OCI-LY3 (cell line): Measurements from ENCODE around the gene VSIG10L.

ENCODE experiments used
- H2AFZ ChIP-seq: fragments of 200-600, 300-600 bp; shearing (Covaris generic); 2 replicates; pipeline ENCODE4 v1.6.0; 2014; ENCODE audit warnings: antibody characterized with exemption, low read depth, low read length
- H3K27ac ChIP-seq: fragments of 200-600, 300-600 bp; sonication (generic); 2 replicates; pipeline ENCODE4 v1.5.1; 2014; ENCODE audit warnings: mild to moderate bottlenecking, low read length, moderate library complexity, mixed read lengths
- H3K27me3 ChIP-seq: fragments of 200-600, 300-600 bp; sonication (generic); 2 replicates; pipeline ENCODE4 v1.6.1; 2014; ENCODE audit warnings: low read depth, low read length, mixed read lengths
- H3K36me3 ChIP-seq: fragments of 200-600, 300-600 bp; sonication (generic); replicated peaks from 2 replicates; pipeline ENCODE3; 2014; ENCODE audit warnings: low read depth, low read length, mixed read lengths
- H3K4me1 ChIP-seq: fragments of 300-600, 200-600 bp; sonication (generic); 2 replicates; pipeline ENCODE4 v1.6.1; 2014; ENCODE audit warnings: low read length, mixed read lengths
- H3K4me2 ChIP-seq: fragments of 200-600, 300-600 bp; sonication (generic); 2 replicates; pipeline ENCODE4 v1.6.1; 2014; ENCODE audit warnings: low read length, mixed read lengths
- H3K4me3 ChIP-seq: fragments of 300-600, 200-600 bp; sonication (generic); 2 replicates; pipeline ENCODE4 v1.5.1; 2014; ENCODE audit warnings: antibody characterized with exemption, mild to moderate bottlenecking, low read length, moderate library complexity
- H3K79me2 ChIP-seq: fragments of 300-600, 200-600 bp; shearing (Covaris generic); 2 replicates; pipeline ENCODE4 v1.6.1; 2014; ENCODE audit warnings: mild to moderate bottlenecking, low read length, mixed read lengths
- H3K9ac ChIP-seq: fragments of 300-600, 200-600 bp; shearing (Covaris generic); 2 replicates; pipeline ENCODE4 v1.6.0; 2014; ENCODE audit warnings: mild to moderate bottlenecking, low read length, moderate library complexity
- H3K9me3 ChIP-seq: fragments of 200-600, 300-600 bp; shearing (Covaris generic); 2 replicates; pipeline ENCODE4 v1.6.1; 2014; ENCODE audit warnings: low read length, mixed read lengths; ENCODE audit not compliant: insufficient read depth
- H4K20me1 ChIP-seq: fragments of 200-600, 300-600 bp; sonication (generic); 2 replicates; pipeline ENCODE4 v1.6.1; 2016; ENCODE audit warnings: low read length, mixed read lengths; ENCODE audit not compliant: insufficient read depth
- EZH2phosphoT487 ChIP-seq: fragments of 200-600 bp; shearing (Covaris generic); IDR thresholded peaks from 2 replicates; pipeline ENCODE4 v1.6.1; 2018; ENCODE audit warnings: antibody characterized with exemption, mixed run types, low read depth
- TF ChIP-seq, protein P1 (sequence below): fragments of 200-600, 300-600 bp; sonication (generic); IDR thresholded peaks from 2 replicates; pipeline ENCODE4 v1.5.1; 2014; ENCODE audit warnings: antibody characterized with exemption, low read length, low read depth

VSIG10L gene

DNA sequence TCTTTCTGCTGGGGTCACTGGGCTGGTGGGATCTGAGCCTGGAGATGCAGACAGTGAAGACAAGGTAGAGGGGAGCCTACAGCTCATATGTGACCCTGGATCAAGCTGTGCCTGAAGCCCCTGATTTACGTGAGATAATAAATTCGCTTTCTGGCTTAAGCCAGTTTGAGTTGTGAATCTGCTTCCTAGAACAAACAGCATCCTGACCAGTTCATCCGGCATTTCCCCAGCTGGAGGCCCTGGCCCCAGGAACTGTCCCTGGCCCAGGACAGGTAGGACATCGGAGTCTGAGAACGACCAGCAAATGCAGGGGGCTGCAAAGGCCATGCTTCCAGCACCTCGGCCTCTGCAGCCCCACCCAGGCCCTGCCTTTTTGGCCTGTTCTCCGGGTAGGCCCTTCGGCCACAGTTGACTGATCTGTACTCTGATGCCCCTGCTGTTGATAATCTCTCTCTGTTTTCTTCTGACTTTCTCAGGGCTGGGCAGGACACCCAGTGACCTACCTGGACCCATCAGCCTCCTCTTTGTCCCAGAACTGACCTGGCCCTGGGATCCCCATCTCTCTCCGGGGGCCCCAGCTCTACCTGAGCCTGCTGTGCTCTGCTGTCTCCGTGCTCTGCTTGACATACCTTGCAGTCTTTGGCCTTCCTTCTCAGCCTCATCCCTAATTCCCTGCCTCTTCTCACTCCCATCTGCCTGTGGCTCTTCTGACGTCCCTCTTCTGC, 9.5 kb upstream of the VSIG10L start:
- Histone ChIP-seq H3K4me2 (no peak overlapping the region), H3K9ac (no peak overlapping the region), H3K4me3 (no peak overlapping the region)

DNA sequence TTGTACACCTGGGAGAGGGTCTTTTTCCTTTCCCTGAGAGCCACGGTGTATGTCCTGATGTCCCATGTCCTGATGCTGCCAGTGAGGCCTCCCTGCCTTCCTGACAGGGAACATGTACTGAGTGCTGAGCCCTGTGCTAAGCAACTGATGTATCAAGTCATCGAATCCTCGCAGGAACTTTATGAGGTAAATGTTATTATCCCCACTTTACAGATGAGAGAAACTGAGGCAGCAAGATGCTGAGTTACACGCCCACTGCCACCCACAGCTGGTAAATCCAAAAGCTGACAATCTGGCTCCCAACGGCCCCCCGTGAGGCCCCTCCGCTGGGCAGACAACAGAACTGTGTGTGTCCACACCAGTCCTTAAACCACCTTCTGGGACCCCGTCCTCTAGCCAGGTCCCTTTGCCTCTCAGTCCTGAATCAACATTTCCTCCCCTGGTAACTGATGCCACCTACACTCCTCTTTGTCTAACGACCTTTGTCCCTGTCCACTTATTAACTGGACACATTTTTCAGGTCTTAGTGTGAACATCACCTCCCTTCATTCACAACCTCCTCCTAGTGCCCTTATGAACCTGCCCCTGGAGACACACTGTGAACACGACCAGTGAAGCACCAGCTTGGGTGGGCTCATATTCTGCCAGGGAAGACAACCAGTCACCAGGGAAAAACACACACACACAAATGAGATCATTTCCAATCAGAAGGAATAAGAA, 5.4 kb upstream of the VSIG10L start:
- no peaks in the 10 kb centered on the region for H3K9me3 ChIP-seq
- no peak overlapping the region for H3K27ac ChIP-seq
- H3K36me3 ChIP-seq = peaks cover 18% of the 10 kb centered on the region
- H4K20me1 ChIP-seq = no peaks in the 10 kb centered on the region
- H2AFZ ChIP-seq = no peak overlapping the region
- H3K9ac ChIP-seq = no peak overlapping the region
- no peak overlapping the region for H3K4me3 ChIP-seq
- H3K4me2 ChIP-seq = no peak overlapping the region
- H3K4me1 ChIP-seq = peaks cover 17% of the 10 kb centered on the region
- no peaks in the 10 kb centered on the region for H3K79me2 ChIP-seq
- H3K27me3 ChIP-seq = no peaks in the 10 kb centered on the region
- TF ChIP-seq, protein P1, sequence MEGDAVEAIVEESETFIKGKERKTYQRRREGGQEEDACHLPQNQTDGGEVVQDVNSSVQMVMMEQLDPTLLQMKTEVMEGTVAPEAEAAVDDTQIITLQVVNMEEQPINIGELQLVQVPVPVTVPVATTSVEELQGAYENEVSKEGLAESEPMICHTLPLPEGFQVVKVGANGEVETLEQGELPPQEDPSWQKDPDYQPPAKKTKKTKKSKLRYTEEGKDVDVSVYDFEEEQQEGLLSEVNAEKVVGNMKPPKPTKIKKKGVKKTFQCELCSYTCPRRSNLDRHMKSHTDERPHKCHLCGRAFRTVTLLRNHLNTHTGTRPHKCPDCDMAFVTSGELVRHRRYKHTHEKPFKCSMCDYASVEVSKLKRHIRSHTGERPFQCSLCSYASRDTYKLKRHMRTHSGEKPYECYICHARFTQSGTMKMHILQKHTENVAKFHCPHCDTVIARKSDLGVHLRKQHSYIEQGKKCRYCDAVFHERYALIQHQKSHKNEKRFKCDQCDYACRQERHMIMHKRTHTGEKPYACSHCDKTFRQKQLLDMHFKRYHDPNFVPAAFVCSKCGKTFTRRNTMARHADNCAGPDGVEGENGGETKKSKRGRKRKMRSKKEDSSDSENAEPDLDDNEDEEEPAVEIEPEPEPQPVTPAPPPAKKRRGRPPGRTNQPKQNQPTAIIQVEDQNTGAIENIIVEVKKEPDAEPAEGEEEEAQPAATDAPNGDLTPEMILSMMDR = no peak
- TF ChIP-seq EZH2phosphoT487 = no peak

More for the DNA sequence above, 9.5 kb upstream of the VSIG10L start:
- Histone ChIP-seq H3K36me3 (peaks cover 10% of the 10 kb centered on the region), H2AFZ (no peak overlapping the region), H3K79me2 (no peaks in the 10 kb centered on the region), H3K27ac (no peak overlapping the region), H3K27me3 (no peaks in the 10 kb centered on the region), H4K20me1 (peaks cover 3% of the 10 kb centered on the region; the same call in 1 of the 2 replicates), H3K4me1 (no peaks in the 10 kb centered on the region), H3K9me3 (no peaks in the 10 kb centered on the region)
- TF ChIP-seq, protein P1 = no peak
- no peak for TF ChIP-seq EZH2phosphoT487

DNA sequence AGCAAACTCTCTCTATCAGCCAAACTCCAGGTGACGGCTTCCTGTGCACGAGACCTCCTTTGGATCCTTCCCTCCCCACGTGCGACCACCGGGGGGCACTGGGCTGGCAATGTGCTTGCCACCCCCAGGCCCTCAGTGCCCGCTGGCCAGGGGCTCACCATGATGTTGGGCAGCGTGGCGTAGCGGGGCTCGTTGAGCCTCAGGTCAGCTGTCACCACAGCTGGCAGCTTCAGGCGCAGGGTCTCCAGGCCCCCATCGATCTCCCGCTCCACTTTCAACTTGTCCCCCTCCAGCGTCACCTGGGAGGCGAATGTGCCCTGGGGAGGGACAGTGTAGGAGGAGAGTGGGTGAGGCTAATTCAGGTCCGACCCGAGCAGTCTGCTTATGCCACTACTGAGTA, 4.8 kb upstream of the VSIG10L start:
- Histone ChIP-seq H3K9ac (no peak overlapping the region), H3K4me1 (peaks cover 17% of the 10 kb centered on the region), H3K4me3 (no peak overlapping the region), H4K20me1 (no peaks in the 10 kb centered on the region), H3K36me3 (peaks cover 18% of the 10 kb centered on the region), H2AFZ (no peak overlapping the region), H3K79me2 (no peaks in the 10 kb centered on the region), H3K9me3 (no peaks in the 10 kb centered on the region), H3K4me2 (no peak overlapping the region), H3K27ac (no peak overlapping the region), H3K27me3 (0 out of 2 replicates have a peak, but pooled peaks cover 2% of the 10 kb centered on the region)
- no peak for TF ChIP-seq EZH2phosphoT487
- TF ChIP-seq, protein P1 = no peak

DNA sequence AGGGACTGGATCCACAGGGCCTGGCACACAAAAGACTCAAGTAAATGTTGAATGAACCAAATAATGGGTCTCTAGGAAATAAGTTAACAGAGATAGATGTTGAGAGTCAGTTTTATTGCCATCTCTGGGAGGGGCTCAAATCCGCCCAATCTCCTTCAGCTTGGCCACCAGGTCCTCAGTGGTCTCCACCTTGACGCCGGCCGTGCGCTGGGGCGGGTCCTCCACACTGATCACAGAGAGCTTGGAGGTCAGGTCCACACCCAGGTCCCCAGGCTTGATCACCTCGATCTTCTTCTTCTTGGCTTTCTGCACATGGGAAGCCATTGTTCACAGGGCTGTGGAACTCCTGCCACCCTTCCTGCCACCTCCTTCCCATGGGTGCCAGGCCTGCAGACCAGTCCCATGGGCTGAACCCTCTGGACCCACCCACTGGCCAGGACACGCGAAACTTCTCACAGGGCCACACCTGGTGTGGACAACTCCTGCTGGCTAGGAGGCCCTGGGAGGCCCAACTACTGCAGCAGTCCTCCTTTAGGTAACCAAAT, 3.2 kb upstream of the VSIG10L start:
- Histone ChIP-seq H3K4me1 (peaks cover 17% of the 10 kb centered on the region), H3K9me3 (no peaks in the 10 kb centered on the region), H3K9ac (no peak overlapping the region), H3K79me2 (no peaks in the 10 kb centered on the region), H3K27ac (no peak overlapping the region), H3K36me3 (peaks cover 12% of the 10 kb centered on the region), H2AFZ (no peak overlapping the region), H3K27me3 (peaks cover 9% of the 10 kb centered on the region; the same call in 1 of the 2 replicates), H3K4me3 (no peak overlapping the region), H3K4me2 (peak overlapping the region; percentile 42), H4K20me1 (no peaks in the 10 kb centered on the region)
- TF ChIP-seq, protein P1 = no peak
- TF ChIP-seq EZH2phosphoT487 = no peak
